ENCODE data around the gene TMEM120B.
"Not testable (repeated sequence)": the region's sequence is repeated elsewhere in the genome, so short reads cannot be mapped to it uniquely, and the experiment has no call there.

The TMEM120B gene

DNA sequence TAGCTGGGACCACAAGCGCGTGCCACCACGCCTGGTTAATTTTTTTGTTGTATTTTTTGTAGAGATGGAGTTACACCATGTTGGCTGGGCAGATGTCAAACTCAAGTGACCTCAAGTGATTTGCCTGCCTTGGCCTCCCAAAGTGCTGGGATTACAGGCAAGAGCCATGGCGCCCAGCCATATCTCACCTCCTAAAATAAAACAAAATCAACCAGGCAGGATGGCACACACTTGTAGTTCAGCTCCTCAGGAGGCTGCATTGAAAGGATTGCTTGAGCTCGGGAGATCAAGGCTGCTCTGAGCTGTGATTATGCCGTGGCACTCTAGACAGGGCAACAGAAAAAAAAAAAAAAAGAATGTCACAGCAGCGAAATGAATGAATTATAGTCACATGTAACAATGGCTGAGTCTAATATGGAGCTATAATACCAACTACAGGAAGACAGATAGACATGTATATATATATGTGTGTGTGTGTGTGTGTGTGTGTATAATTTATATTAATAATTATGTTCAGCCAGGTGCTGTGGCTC lies 19.3 kb upstream of the TMEM120B start:
- Histone ChIP-seq H3K36me3 (replicated peaks) (no peaks in the 10 kb centered on the region), H3K9me3 (no peaks in the 10 kb centered on the region), H3K27me3 (ENCODE audit: low read depth) (no peaks in the 10 kb centered on the region), H3K4me3 (no peak overlapping the region), H3K4me1 (no peaks in the 10 kb centered on the region)
- in situ Hi-C loops (cut with MboI; ENCODE audit: low sequenced_read_pairs), result loop anchor here (5.0 kb wide), 1 partner anchor 84 kb away; no protein-coding TSS in a partner anchor
- no peak for DNase-seq (ENCODE audit: low spot score in 2 of 2)

DNA sequence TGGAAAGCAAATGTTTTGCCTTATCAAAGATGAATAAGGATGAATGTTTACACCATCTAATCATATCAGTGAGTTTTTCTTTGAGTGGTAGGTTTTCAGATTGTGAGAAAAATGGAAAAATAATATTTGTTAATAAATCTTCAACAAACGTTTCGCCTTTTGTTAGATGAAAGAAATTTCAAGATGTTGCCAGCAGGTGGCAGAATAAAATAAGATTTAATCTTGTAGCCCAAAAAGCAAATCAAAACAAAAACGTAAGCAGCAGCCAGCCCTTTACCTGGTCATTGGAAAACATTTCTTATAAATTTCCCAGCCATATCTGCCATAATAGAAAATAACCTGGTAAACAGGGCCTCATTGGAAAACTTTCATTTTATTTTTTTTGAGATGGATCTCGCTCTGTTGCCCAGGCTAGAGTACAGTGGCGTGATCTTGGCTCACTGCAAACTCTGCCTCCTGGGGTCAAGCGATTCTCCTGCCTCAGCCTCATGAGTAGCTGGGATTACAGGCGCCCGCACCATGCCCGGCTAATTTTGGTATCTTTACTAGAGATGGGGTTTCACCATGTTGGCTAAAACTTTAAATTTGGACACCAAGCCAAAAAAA lies 15.4 kb upstream of the TMEM120B start:
- no peaks in the 10 kb centered on the region for H3K9me3 ChIP-seq
- in situ Hi-C loops (cut with MboI; ENCODE audit: low sequenced_read_pairs), result no loop called here
- peaks cover 4% of the 10 kb centered on the region for H3K4me1 ChIP-seq
- DNase-seq (ENCODE audit: low spot score in 2 of 2), result peak; percentile 51 to 53
- H3K27me3 ChIP-seq (ENCODE audit: low read depth), result no peaks in the 10 kb centered on the region
- no peak overlapping the region for H3K4me3 ChIP-seq
- no peaks in the 10 kb centered on the region for H3K36me3 ChIP-seq (replicated peaks)

DNA sequence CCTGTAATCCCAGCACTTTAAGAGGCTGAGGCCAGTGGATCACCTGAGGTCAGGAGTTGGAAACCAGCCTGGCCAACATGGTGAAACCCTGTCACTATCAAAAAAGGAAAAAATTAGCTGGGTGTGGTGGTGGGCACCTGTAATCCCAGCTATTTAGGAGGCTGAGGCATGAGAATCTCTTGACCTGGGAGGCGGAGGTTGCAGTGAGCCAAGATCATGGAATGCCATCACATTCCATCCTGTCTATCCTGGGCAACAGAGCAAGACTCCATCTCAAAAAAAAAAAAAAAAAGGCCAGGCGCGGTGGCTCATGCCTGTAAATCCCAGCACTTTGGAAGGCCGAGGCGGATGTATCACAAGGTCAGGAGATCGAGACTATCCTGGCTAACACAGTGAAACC lies 14.7 kb upstream of the TMEM120B start:
- H3K4me3 ChIP-seq; in situ Hi-C loops (cut with MboI; ENCODE audit: low sequenced_read_pairs); H3K27me3 ChIP-seq (ENCODE audit: low read depth); H3K9me3 ChIP-seq; DNase-seq (ENCODE audit: low spot score in 2 of 2); H3K4me1 ChIP-seq; H3K36me3 ChIP-seq (replicated peaks): not testable (repeated sequence)

DNA sequence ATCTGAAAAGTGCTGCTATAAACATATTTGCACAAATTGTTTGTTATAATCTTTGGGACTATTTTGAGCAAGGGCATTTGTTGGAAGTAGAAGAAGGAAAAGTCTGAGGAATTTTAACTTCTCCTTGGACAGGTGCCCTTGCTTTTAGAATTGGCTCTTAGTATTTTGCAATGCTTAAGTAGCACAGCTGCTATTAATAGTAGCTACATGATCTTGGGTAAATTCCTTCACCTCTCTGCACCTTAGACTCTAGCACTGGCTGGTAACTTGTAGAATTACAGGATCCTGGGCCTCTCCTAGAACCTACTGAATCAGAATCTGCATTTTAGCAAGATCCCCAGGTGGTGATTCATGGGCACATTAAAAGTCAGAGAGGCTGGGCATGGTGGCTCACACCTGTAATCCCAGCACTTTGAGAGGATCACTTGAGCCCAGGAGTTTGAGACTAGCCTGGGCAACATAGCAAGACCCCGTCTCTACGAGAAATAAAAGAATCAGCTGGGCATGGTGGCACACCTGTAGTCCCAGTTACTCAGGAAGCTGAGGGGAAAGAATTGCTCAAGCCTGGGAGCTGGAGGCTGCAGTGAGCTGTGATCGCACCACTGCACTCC lies 10.8 kb upstream of the TMEM120B start:
- Histone ChIP-seq H3K4me3 (no peak overlapping the region), H3K9me3 (no peaks in the 10 kb centered on the region), H3K27me3 (ENCODE audit: low read depth) (no peaks in the 10 kb centered on the region), H3K36me3 (replicated peaks) (no peaks in the 10 kb centered on the region), H3K4me1 (peaks cover 4% of the 10 kb centered on the region)
- DNase-seq (ENCODE audit: low spot score in 2 of 2), result no peak
- in situ Hi-C loops (cut with MboI; ENCODE audit: low sequenced_read_pairs), result no loop called here

- H3K36me3 ChIP-seq (replicated peaks), result no peaks in the 10 kb centered on the region
- DNase-seq (ENCODE audit: low spot score in 2 of 2), result no peak
- in situ Hi-C loops (cut with MboI; ENCODE audit: low sequenced_read_pairs), result no loop called here
These were observed 9.6 kb upstream of the TMEM120B start for GRCh38 chr12:121702944-121703343.

GRCh38 chr12:121705514-121705913 lies 7.0 kb upstream of the TMEM120B start:
- no peak for DNase-seq (ENCODE audit: low spot score in 2 of 2)
- no peaks in the 10 kb centered on the region for H3K36me3 ChIP-seq (replicated peaks)
- peaks cover 6% of the 10 kb centered on the region for H3K4me1 ChIP-seq
- no peaks in the 10 kb centered on the region for H3K27me3 ChIP-seq (ENCODE audit: low read depth)
- no peak overlapping the region for H3K4me3 ChIP-seq
- H3K9me3 ChIP-seq, result no peaks in the 10 kb centered on the region
- in situ Hi-C loops (cut with MboI; ENCODE audit: low sequenced_read_pairs), result no loop called here

More at GRCh38 chr12:121702944-121703343, 9.6 kb upstream of the TMEM120B start:
- H3K27me3 ChIP-seq (ENCODE audit: low read depth), result no peaks in the 10 kb centered on the region
- no peaks in the 10 kb centered on the region for H3K9me3 ChIP-seq
- H3K4me1 ChIP-seq, result peaks cover 4% of the 10 kb centered on the region
- no peak overlapping the region for H3K4me3 ChIP-seq

GRCh38 chr12:121708313-121709063 lies 4.1 kb upstream of the TMEM120B start:
- no peaks in the 10 kb centered on the region; the same call in 1 of the 2 replicates for H3K36me3 ChIP-seq (replicated peaks)
- no peaks in the 10 kb centered on the region for H3K27me3 ChIP-seq (ENCODE audit: low read depth)
- in situ Hi-C loops (cut with MboI; ENCODE audit: low sequenced_read_pairs), result no loop called here
- H3K9me3 ChIP-seq, result no peaks in the 10 kb centered on the region
- H3K4me1 ChIP-seq, result peaks cover 7% of the 10 kb centered on the region
- DNase-seq (ENCODE audit: low spot score in 2 of 2), result no peak
- no peak overlapping the region for H3K4me3 ChIP-seq

DNA sequence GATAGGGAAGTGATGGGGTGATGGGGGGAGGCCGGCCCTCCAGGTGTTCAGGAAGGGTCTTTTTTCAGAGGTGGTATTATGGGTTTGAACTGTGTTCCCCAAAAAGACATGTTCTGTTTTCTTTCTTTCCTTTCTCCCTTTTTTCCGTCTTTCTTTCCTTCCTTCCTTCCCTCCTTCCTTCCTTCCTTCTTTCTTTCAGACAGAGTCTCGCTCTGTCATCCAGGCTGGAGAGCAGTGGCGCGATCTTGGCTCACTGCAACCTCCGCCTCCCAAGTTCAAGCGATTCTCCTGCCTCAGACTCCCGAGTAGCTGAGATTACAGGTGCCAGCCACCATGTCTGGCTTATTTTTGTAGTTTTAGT lies 3.5 kb upstream of the TMEM120B start:
- in situ Hi-C loops (cut with MboI; ENCODE audit: low sequenced_read_pairs); DNase-seq (ENCODE audit: low spot score in 2 of 2); H3K27me3 ChIP-seq (ENCODE audit: low read depth); H3K36me3 ChIP-seq (replicated peaks); H3K9me3 ChIP-seq; H3K4me3 ChIP-seq: not testable (repeated sequence)
- peaks cover 10% of the 10 kb centered on the region for H3K4me1 ChIP-seq

DNA sequence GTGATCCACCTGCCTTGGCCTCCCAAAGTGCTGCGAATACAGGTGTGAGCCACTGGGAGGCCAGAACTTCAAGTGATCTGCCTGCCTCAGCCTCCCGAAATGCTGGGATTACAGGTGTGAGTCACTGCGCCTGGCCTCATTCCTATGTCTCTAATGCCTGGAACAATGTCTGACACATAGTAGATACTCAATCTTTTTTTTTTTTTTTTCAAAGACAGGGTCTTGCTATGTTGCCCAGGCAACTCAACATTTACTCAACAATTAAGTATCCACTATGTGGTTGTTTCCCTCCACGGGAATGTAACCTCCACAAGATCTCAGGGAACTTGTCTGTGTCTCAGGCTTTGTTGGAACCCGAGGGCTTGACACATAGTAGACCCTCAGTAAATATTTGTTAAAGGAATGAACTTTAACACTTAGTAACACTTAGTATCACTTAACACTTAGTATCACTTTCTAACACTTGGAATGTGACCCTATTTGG lies 3.0 kb upstream of the TMEM120B start:
- no peaks in the 10 kb centered on the region for H3K27me3 ChIP-seq (ENCODE audit: low read depth)
- no peak for DNase-seq (ENCODE audit: low spot score in 2 of 2)
- H3K36me3 ChIP-seq (replicated peaks), result no peaks in the 10 kb centered on the region; the same call in 1 of the 2 replicates
- peaks cover 10% of the 10 kb centered on the region for H3K4me1 ChIP-seq
- in situ Hi-C loops (cut with MboI; ENCODE audit: low sequenced_read_pairs), result no loop called here
- H3K9me3 ChIP-seq, result no peaks in the 10 kb centered on the region
- H3K4me3 ChIP-seq, result no peak overlapping the region

DNA sequence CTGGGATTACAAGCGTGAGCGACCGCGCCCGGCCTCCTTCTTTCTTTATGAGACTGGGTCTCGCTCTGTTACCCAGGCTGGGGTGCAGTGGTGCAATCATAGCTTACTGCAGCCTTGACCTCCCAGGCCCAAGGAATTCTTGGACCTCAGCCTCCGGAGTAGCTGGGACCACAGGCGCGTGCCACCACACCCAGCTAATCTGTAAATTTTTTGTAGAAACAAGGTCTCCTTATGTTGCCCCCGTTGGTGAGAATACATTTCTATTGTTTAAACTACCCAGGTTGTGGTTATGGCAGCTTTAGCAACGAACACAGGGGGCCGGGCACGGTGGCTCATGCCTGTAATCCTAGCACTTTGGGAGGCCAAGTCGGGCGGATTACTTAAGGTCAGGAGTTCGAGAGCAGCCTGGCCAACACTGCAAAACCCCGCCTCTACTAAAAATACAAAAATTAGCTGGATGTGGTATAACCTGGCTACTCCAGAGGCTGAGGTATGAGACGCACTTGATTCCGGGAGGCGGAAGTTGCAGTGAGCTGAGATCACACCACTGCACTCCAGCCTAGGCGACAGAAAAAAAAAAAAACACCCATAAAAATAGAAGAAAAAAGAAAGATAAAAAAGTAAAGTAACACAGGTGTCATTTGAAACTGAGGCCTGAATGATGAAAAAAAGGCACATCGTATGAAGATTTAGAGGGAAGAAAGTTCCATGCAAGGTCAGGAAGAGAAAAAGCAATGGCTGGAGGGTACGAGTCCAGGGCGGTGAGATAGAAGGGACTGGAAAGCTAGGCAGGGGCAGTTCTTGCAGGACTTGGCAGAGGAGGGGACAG lies 977 bp upstream of the TMEM120B start:
- Histone ChIP-seq H3K4me1 (peaks cover 10% of the 10 kb centered on the region), H3K27me3 (ENCODE audit: low read depth) (no peaks in the 10 kb centered on the region), H3K9me3 (no peaks in the 10 kb centered on the region), H3K36me3 (replicated peaks) (peaks cover 6% of the 10 kb centered on the region), H3K4me3 (peak overlapping the region; percentile 91)
- in situ Hi-C loops (cut with MboI; ENCODE audit: low sequenced_read_pairs), result no loop called here
- DNase-seq (ENCODE audit: low spot score in 2 of 2), result no peak

GRCh38 chr12:121712190-121712460 lies 427 bp upstream of the TMEM120B start:
- Histone ChIP-seq H3K4me1 (peaks cover 10% of the 10 kb centered on the region), H3K9me3 (no peaks in the 10 kb centered on the region), H3K27me3 (ENCODE audit: low read depth) (no peaks in the 10 kb centered on the region), H3K4me3 (peak overlapping the region; percentile 91), H3K36me3 (replicated peaks) (peaks cover 6% of the 10 kb centered on the region)
- in situ Hi-C loops (cut with MboI; ENCODE audit: low sequenced_read_pairs), result no loop called here
- peak in 1 of 2 experiments; percentile 42 for DNase-seq (ENCODE audit: low spot score in 2 of 2)

- Histone ChIP-seq H3K36me3 (replicated peaks) (peaks cover 6% of the 10 kb centered on the region), H3K9me3 (no peaks in the 10 kb centered on the region), H3K4me1 (peaks cover 10% of the 10 kb centered on the region), H3K27me3 (ENCODE audit: low read depth) (no peaks in the 10 kb centered on the region), H3K4me3 (peak overlapping the region; percentile 91)
- in situ Hi-C loops (cut with MboI; ENCODE audit: low sequenced_read_pairs), result no loop called here
- DNase-seq (ENCODE audit: low spot score in 2 of 2), result peak in 1 of 2 experiments; percentile 26
These were observed 765 bp downstream of the TMEM120B start for GRCh38 chr12:121713257-121713777.

- Histone ChIP-seq H3K27me3 (ENCODE audit: low read depth) (no peaks in the 10 kb centered on the region), H3K36me3 (replicated peaks) (peaks cover 10% of the 10 kb centered on the region), H3K4me3 (peak overlapping the region; percentile 91), H3K9me3 (no peaks in the 10 kb centered on the region), H3K4me1 (peaks cover 10% of the 10 kb centered on the region)
- in situ Hi-C loops (cut with MboI; ENCODE audit: low sequenced_read_pairs), result no loop called here
- peak; percentile 9 to 18 for DNase-seq (ENCODE audit: low spot score in 2 of 2)
These were observed 1.2 kb downstream of the TMEM120B start for GRCh38 chr12:121713793-121714192.
